TTC549 (cell line): ENCODE results near the gene RCBTB2.

Experiments
- FAIRE-seq: peaks from 2 replicates; lab custom pipeline; 2012; peaks lifted over from hg19 to GRCh38; lab: Jason Lieb, UNC

RCBTB2 gene

GRCh38 chr13:48530833-48531232 is 2.0 kb downstream of the RCBTB2 start:
- FAIRE-seq, result no peak

GRCh38 chr13:48528720-48529119 is 4.2 kb downstream of the RCBTB2 start:
- FAIRE-seq, result no peak

- no peak for FAIRE-seq
Measured at GRCh38 chr13:48527955-48528354, 4.9 kb downstream of the RCBTB2 start.

GRCh38 chr13:48526286-48526685 is 6.6 kb downstream of the RCBTB2 start:
- no peak for FAIRE-seq

- no peak for FAIRE-seq
Measured at GRCh38 chr13:48518083-48518482, 14.8 kb downstream of the RCBTB2 start.

GRCh38 chr13:48515732-48516131 is 17.1 kb downstream of the RCBTB2 start:
- FAIRE-seq, result no peak

GRCh38 chr13:48514793-48515192 is 18.1 kb downstream of the RCBTB2 start:
- FAIRE-seq, result no peak

- FAIRE-seq, result no peak
Measured at GRCh38 chr13:48511621-48512230, 21.2 kb downstream of the RCBTB2 start.

- FAIRE-seq, result no peak
Measured at GRCh38 chr13:48510698-48511097, 22.2 kb downstream of the RCBTB2 start.

GRCh38 chr13:48508011-48508410 is 24.9 kb downstream of the RCBTB2 start:
- no peak for FAIRE-seq

GRCh38 chr13:48507021-48507420 is 25.9 kb downstream of the RCBTB2 start:
- FAIRE-seq, result no peak

GRCh38 chr13:48506092-48506701 is 26.7 kb downstream of the RCBTB2 start:
- FAIRE-seq, result no peak

- FAIRE-seq, result no peak
Measured at GRCh38 chr13:48505597-48506091, 27.2 kb downstream of the RCBTB2 start.

GRCh38 chr13:48505012-48505411 is 27.9 kb downstream of the RCBTB2 start:
- FAIRE-seq, result no peak

GRCh38 chr13:48504606-48505005 is 28.3 kb downstream of the RCBTB2 start:
- no peak for FAIRE-seq

- no peak for FAIRE-seq
Measured at GRCh38 chr13:48502601-48503319, 30.1 kb downstream of the RCBTB2 start.

- FAIRE-seq, result no peak
Measured at GRCh38 chr13:48501705-48502104, 31.2 kb downstream of the RCBTB2 start.

- FAIRE-seq, result no peak
Measured at GRCh38 chr13:48500652-48501197, 32.2 kb downstream of the RCBTB2 start.

GRCh38 chr13:48497669-48498068 is 35.2 kb downstream of the RCBTB2 start:
- no peak for FAIRE-seq

GRCh38 chr13:48496271-48497161 is 36.4 kb downstream of the RCBTB2 start:
- FAIRE-seq, result no peak

GRCh38 chr13:48494874-48495273 is 38.0 kb downstream of the RCBTB2 start:
- FAIRE-seq, result no peak

GRCh38 chr13:48493851-48494250 is 39.0 kb downstream of the RCBTB2 start:
- no peak for FAIRE-seq
